SK-N-MC (cell line): Measurements from ENCODE around the gene ASCC3.

Source experiments
- EZH2 ChIP-seq: fragments of 200-600 bp; sonication (generic); IDR thresholded peaks from one replicate; pipeline ENCODE4 v1.6.1; 2017; ENCODE audit warnings: antibody characterized with exemption
- POLR2AphosphoS5 ChIP-seq: IDR thresholded peaks from 2 replicates; pipeline ENCODE4 v1.6.1; 2012; ENCODE audit warnings: mild to moderate bottlenecking, low read depth, low read length, borderline replicate concordance

DNA sequence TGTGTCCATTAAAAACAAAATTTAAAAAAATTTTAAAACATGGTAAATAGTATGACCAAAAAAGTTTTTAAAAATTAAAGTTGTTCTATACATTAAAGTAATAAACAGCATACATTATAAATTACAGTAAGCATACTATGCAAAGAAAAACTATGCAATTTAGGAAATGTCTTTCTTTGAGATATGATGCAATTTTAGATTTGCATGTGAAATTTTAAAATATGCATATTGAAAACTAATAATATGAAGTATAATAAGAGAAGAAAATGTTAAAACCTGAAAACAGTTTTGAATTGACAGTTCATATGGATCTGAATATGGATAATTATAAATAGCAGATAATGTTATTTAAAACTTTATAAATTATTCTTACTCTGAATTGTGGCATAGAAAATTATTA, 43.1 kb downstream of the ASCC3 start:
- TF ChIP-seq EZH2 (no peak), POLR2AphosphoS5 (no peak)
